Colonic mucosa (tissue), 4 donors: ENCODE data around the gene AHCYL1. TPM values are rescaled to one million over a fixed set of nuclear protein-coding genes. Genes with fewer than 3 reads are reported as not detected.

Experiments
- DNase-seq: peaks from one replicate; pipeline ENCODE4 v3.0.0-alpha.2; 2020
- H3K27ac ChIP-seq: fragments of 200-600 bp; one replicate; pipeline ENCODE4 v1.8.0; 2021
- H3K27me3 ChIP-seq: fragments of 200-600 bp; one replicate; pipeline ENCODE4 v1.8.0; 2021
- H3K36me3 ChIP-seq: fragments of 200-600 bp; one replicate; pipeline ENCODE4 v1.8.0; 2021
- H3K4me1 ChIP-seq: fragments of 200-600 bp; one replicate; pipeline ENCODE4 v1.8.0; 2021; ENCODE audit warnings: mild to moderate bottlenecking
- H3K4me3 ChIP-seq: fragments of 200-600 bp; one replicate; pipeline ENCODE4 v1.8.0; 2021
- H3K9ac ChIP-seq, 2 donors: one replicate each; pipeline ENCODE4 v1.7.0; 2013; ENCODE audit warnings: control low read depth in 2 of 2, low read depth in 2 of 2, low read length in 2 of 2
- H3K9me3 ChIP-seq: fragments of 200-600 bp; one replicate; pipeline ENCODE4 v1.8.0; 2021
- CTCF ChIP-seq: fragments of 200-600 bp; IDR thresholded peaks from one replicate; pipeline ENCODE4 v1.8.0; 2022; ENCODE audit warnings: antibody characterized with exemption, mild to moderate bottlenecking
- intact Hi-C: fragments of 100-400 bp; cut with DNase I; formaldehyde crosslinking; loops from one replicate; pipeline ENCODE4 v1.14.1; 2022
- total RNA-seq, 2 donors: library from RNA; stranded (reverse); fragmentation: NEBNext Ultra II Directional in 1 of 2; extraction: Animal tissue kit (Norgen Biotek cat#: 25700) in 1 of 2; gene quantifications; one replicate each; pipeline ENCODE4 v1.2.1, GENCODE V29; 2021
- donor health status: healthy.
- donor health status: DM: no; HTN: no; CAD: no.
- donor health status: DM: no; HTN: no; CAD: no.

AHCYL1 gene
- total RNA-seq, 2 donors from 2014 or later: 108 to 115 TPM

DNA sequence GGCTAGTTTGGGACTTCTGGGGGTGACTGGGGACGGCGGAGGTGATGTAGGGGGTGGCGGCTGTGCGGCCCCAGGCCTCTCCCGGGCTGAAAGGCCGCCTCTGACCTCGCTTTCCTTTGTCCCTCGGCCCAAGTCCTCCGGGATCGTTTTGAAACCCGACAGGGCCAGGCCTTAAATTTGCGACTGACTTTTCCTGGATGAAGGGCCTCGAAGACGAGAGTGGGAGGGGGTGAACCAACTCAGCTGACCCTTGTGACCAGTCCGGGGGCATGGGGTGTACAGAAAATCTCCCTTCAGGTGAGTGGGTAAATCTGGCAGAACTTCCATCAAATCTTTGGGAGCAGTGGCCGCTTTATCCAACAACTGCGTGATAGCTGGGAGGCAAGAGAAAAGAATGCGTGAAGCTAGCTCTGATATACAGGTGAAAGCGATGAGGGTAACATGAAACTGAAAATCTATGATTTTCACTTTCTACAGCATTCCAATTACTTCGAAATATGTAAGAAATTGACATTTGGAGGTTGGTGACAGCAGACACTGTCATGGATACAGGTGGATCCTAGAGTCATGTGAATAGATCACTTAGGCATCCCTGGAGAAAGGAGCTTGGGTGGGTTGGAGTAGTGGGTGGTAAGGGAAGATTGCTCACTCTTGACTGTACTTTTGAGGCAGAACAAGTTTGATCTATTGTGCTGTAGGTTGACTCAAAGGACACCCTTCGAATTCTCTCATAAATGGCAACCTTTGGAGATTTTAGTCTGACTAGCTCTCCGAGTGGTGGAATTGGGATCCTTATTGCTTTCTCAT lies 885 bp downstream of the AHCYL1 start:
- peak overlapping the region; percentile 77 to 94 for H3K9ac ChIP-seq
- H3K36me3 ChIP-seq: no peaks in the 10 kb centered on the region
- peaks cover 12% of the 10 kb centered on the region for H3K4me1 ChIP-seq
- H3K27me3 ChIP-seq: no peaks in the 10 kb centered on the region
- no peak for TF ChIP-seq CTCF
- intact Hi-C loops: loop anchor here (10.0 kb wide), 2 partner anchors 351 to 441 kb away; partner anchors contain the start of gene GNAI3
- no peaks in the 10 kb centered on the region for H3K9me3 ChIP-seq
- DNase-seq: peak; percentile 44
- peak overlapping the region; percentile 91 for H3K27ac ChIP-seq
- H3K4me3 ChIP-seq: peak overlapping the region; percentile 85

- Histone ChIP-seq H3K4me3 (peak overlapping the region; percentile 85), H3K9ac (peak overlapping the region; percentile 77 to 94), H3K27ac (no peak overlapping the region), H3K36me3 (no peaks in the 10 kb centered on the region), H3K9me3 (no peaks in the 10 kb centered on the region), H3K27me3 (no peaks in the 10 kb centered on the region), H3K4me1 (peaks cover 8% of the 10 kb centered on the region)
- intact Hi-C loops: loop anchor here (10.0 kb wide), 2 partner anchors 351 to 441 kb away; partner anchors contain the start of gene GNAI3
- no peak for TF ChIP-seq CTCF
- DNase-seq: no peak
Measured at GRCh38 chr1:109986054-109986444, 1.5 kb downstream of the AHCYL1 start.

GRCh38 chr1:109988349-109988914 lies 3.9 kb downstream of the AHCYL1 start:
- no peak for DNase-seq
- no peak for TF ChIP-seq CTCF
- Histone ChIP-seq H3K9ac (no peak overlapping the region), H3K36me3 (no peaks in the 10 kb centered on the region), H3K4me1 (peaks cover 8% of the 10 kb centered on the region), H3K27me3 (no peaks in the 10 kb centered on the region), H3K4me3 (no peak overlapping the region), H3K27ac (no peak overlapping the region), H3K9me3 (no peaks in the 10 kb centered on the region)
- intact Hi-C loops: loop anchor here (10.0 kb wide), 2 partner anchors 354 to 444 kb away; partner anchors contain the start of gene GNAI3

DNA sequence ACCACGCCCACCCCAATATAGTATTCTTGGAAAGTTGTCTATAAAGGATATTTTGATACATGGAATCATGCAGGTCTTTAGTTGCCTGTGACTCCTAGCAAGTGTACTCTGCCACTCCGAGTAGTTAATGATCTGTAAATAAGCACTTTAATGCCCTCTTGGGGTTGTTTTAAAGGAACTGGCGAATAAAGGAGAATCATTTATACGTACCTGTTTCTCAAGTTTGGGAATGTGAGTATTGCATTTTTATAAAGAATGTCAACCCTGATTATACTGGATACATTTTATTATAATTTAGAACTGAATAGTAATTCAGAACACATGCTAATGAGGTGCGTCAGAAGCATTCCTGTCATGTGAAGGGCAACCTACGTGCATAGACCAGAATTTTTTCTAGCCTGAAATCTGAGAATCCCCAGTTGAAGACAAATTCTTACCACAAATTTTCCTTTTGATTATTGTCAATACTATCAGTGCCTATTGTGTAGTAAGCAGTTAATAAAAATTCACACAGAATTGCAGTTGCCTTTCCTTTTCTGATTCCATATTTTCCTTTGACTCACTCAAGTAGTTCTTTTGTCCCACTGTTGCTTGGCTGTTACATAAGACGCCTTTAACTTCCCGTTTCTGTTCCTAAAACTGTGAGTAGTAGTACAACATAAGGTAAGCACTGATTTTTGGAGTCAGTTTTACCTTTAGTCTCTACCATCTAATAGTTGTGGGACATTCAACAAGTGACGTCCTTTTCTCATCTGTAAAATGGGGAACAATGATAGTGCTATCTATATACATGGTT lies 5.1 kb downstream of the AHCYL1 start:
- Histone ChIP-seq H3K9me3 (no peaks in the 10 kb centered on the region), H3K27me3 (no peaks in the 10 kb centered on the region), H3K4me1 (peaks cover 20% of the 10 kb centered on the region), H3K27ac (no peak overlapping the region), H3K4me3 (no peak overlapping the region), H3K36me3 (no peaks in the 10 kb centered on the region), H3K9ac (no peak overlapping the region)
- intact Hi-C loops: loop anchor here (10.0 kb wide), 2 partner anchors 355 to 445 kb away; partner anchors contain the start of gene GNAI3
- no peak for TF ChIP-seq CTCF
- DNase-seq: no peak

- TF ChIP-seq CTCF: no peak
- Histone ChIP-seq H3K36me3 (no peaks in the 10 kb centered on the region), H3K27ac (no peak overlapping the region)
Measured at GRCh38 chr1:109990302-109990653, 5.7 kb downstream of the AHCYL1 start.

More at GRCh38 chr1:109990302-109990653, 5.7 kb downstream of the AHCYL1 start:
- Histone ChIP-seq H3K4me3 (no peak overlapping the region), H3K9ac (no peak overlapping the region), H3K4me1 (peaks cover 26% of the 10 kb centered on the region), H3K27me3 (no peaks in the 10 kb centered on the region), H3K9me3 (no peaks in the 10 kb centered on the region)
- no peak for DNase-seq
- intact Hi-C loops: no loop called here
